Thyroid gland (tissue), 4 donors: ENCODE data around the gene PDE11A. TPM values are rescaled to one million over a fixed set of nuclear protein-coding genes. Genes with fewer than 3 reads are reported as not detected.

Experiments
- DNase-seq, 2 donors: peaks; one replicate each; pipeline ENCODE4 v3.0.0-alpha.2; 2019
- H3K27ac ChIP-seq, 3 donors: fragments of 200-600 bp; sonication (generic); 1 replicate in 2 of 3; 2 replicates in 1 of 3; pipeline ENCODE4 v1.5.1; 2016 to 2019; ENCODE audit warnings: mild to moderate bottlenecking in 1 of 3, moderate library complexity in 1 of 3
- H3K27me3 ChIP-seq: fragments of 200-600 bp; sonication (generic); one replicate; pipeline ENCODE4 v1.5.1; 2019
- H3K36me3 ChIP-seq, 2 donors: fragments of 200-600 bp; sonication (generic); one replicate each; pipeline ENCODE4 v1.5.1; 2016 to 2019
- H3K4me1 ChIP-seq, 2 donors: fragments of 200-600 bp; sonication (generic); one replicate each; pipeline ENCODE4 v1.5.1; 2017 to 2019
- H3K4me3 ChIP-seq, 3 donors: fragments of 200-600 bp; sonication (generic); replicated peaks in 1 of 3; 1 replicate in 2 of 3; 2 replicates in 1 of 3; pipeline ENCODE4 v1.5.1; 2016; ENCODE audit warnings: mild to moderate bottlenecking in 1 of 3
- H3K9me3 ChIP-seq: fragments of 200-600 bp; sonication (generic); one replicate; pipeline ENCODE4 v1.5.1; 2017
- POLR2A ChIP-seq, 2 donors: fragments of 450-650 bp; IDR thresholded peaks; one replicate each; pipeline ENCODE4 v1.6.1; 2017; ENCODE audit warnings: antibody characterized with exemption in 2 of 2, mild to moderate bottlenecking in 2 of 2, moderate library complexity in 1 of 2
- WGBS, 2 donors: methylation state at CpG; one replicate each; pipeline ENCODE4 v1.1.5; 2017; 5-methylcytosine and 5-hydroxymethylcytosine counted together
- intact Hi-C: fragments of 100-400 bp; cut with DNase I; formaldehyde crosslinking; loops from one replicate; pipeline ENCODE4 v1.15.1; 2023
- total RNA-seq, 4 donors: library from RNA; depleted of rRNA; stranded (reverse); fragments of >200 nt; gene quantifications; one replicate each; pipeline ENCODE4 v1.2.3, GENCODE V29; 2016
- TF ChIP-seq, protein P1 (sequence below), 6 experiments: fragments of 200-600 bp in 3 of 6; fragments of 450-650 bp in 3 of 6; sonication (generic) in 3 of 6; IDR thresholded peaks; one replicate each; pipeline ENCODE4 v1.5.1; 2016 to 2019; ENCODE audit warnings: antibody characterized with exemption in 6 of 6, mild to moderate bottlenecking in 2 of 6, inconsistent platforms in 1 of 6, moderate library complexity in 1 of 6

Gene PDE11A
- total RNA-seq, 4 donors from 2014 or later, result 2.2 to 4.0 (median 3.0) TPM

DNA sequence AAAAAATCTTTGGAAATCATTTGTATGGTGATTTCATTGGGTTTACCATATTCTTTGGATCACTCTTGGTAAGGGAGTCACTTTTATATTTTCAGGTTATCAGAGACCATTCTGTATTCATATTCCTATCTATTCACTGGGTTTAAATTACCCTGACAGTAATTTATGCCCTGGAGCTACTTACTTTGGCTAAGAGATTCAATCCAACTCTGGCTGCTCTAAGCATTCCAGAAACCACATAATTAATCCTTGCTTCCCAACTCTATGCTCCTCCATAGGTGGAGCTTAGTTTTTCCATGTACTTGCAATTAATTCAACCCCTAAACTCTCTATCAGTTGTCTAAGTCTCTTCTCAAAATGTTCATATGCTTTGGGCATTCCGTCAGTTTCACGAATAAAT is 343.7 kb downstream of the PDE11A start:
- intact Hi-C loops, result loop anchor here (10.0 kb wide), 2 partner anchors 394 to 564 kb away; no protein-coding TSS in a partner anchor
- no peak overlapping the region for H3K4me3 ChIP-seq
- 89 to 93% methylated on average over 2 of the region's 2 CpGs for WGBS, 2 donors
- H3K9me3 ChIP-seq, result no peaks in the 10 kb centered on the region
- no peak overlapping the region for H3K27ac ChIP-seq
- H3K36me3 ChIP-seq, result no peaks in the 10 kb centered on the region
- H3K27me3 ChIP-seq, result no peaks in the 10 kb centered on the region
- DNase-seq, result no peak
- H3K4me1 ChIP-seq, result no peaks in the 10 kb centered on the region
- TF ChIP-seq, protein P1, sequence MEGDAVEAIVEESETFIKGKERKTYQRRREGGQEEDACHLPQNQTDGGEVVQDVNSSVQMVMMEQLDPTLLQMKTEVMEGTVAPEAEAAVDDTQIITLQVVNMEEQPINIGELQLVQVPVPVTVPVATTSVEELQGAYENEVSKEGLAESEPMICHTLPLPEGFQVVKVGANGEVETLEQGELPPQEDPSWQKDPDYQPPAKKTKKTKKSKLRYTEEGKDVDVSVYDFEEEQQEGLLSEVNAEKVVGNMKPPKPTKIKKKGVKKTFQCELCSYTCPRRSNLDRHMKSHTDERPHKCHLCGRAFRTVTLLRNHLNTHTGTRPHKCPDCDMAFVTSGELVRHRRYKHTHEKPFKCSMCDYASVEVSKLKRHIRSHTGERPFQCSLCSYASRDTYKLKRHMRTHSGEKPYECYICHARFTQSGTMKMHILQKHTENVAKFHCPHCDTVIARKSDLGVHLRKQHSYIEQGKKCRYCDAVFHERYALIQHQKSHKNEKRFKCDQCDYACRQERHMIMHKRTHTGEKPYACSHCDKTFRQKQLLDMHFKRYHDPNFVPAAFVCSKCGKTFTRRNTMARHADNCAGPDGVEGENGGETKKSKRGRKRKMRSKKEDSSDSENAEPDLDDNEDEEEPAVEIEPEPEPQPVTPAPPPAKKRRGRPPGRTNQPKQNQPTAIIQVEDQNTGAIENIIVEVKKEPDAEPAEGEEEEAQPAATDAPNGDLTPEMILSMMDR (IDR thresholded peaks at IDR 0.05), result no peak
- no peak for TF ChIP-seq POLR2A (IDR thresholded peaks at IDR 0.05)

DNA sequence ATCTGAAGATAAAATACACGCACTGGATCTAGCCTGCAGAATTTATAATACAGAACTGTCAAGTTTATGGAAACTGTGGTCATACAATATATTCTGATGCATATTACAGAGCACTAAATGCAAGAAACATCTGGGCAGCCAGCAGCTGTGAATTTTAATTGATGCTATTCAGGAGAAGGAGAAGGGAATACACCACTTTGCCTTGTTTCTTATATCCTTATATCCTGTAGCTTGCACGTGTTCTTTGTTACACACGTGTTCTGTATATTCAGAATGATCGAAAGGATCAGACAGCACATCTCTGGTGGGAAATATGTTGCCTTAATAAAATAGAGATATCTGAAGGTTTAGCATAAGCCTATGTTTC is 344.2 kb downstream of the PDE11A start:
- Histone ChIP-seq H3K27me3 (no peaks in the 10 kb centered on the region), H3K4me1 (no peaks in the 10 kb centered on the region), H3K4me3 (no peak overlapping the region), H3K36me3 (no peaks in the 10 kb centered on the region), H3K9me3 (no peaks in the 10 kb centered on the region), H3K27ac (no peak overlapping the region)
- TF ChIP-seq, protein P1 (IDR thresholded peaks at IDR 0.05), result no peak
- WGBS, 2 donors, result 74 to 86% methylated on average over 4 of the region's 4 CpGs
- DNase-seq, result no peak
- intact Hi-C loops, result loop anchor here (10.0 kb wide), 2 partner anchors 394 to 564 kb away; no protein-coding TSS in a partner anchor

DNA sequence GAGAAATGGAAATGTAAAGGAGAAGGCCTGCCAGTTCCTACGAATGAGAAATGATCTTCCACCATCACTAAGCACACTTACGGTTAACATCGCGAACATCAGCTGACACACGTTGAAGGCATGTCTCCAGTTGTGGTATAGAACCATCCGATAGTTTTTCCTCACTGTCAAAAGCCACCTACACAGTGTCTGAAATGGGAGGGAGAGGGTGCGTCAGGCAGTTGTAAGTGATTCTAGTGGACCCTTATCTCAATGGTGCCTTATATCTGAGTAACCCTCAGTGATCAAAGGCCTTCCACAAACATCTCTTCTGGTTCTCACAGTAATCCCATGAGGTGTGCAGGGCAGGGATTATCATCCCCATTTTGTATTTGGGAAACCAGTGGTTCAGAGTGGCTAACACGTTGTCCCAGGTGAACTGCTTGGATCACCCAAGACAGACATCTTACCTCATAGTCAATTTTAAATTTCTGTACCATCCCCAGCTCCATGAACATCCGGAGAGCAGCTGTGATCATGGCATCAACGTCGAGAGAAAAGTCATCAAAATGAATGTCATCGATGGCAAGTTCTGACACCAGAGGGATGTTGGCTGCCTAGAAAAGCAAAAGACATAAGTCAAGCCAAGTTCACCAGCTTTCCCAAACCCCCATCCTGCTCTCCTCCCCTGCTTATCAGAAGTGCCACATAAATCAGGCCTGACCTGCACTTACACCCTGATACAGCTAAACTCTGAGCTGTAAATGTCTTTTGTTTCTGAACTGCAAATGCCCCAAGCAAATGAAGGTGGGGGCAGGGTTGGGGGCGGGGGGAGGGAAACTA is 344.8 kb downstream of the PDE11A start:
- no peak for DNase-seq
- Histone ChIP-seq H3K27ac (no peak overlapping the region), H3K36me3 (no peaks in the 10 kb centered on the region), H3K4me3 (no peak overlapping the region), H3K27me3 (no peaks in the 10 kb centered on the region), H3K9me3 (no peaks in the 10 kb centered on the region), H3K4me1 (no peaks in the 10 kb centered on the region)
- no peak for TF ChIP-seq POLR2A (IDR thresholded peaks at IDR 0.05)
- TF ChIP-seq, protein P1 (IDR thresholded peaks at IDR 0.05), result no peak
- intact Hi-C loops, result loop anchor here (10.0 kb wide), 2 partner anchors 393 to 563 kb away; no protein-coding TSS in a partner anchor
- 78 to 84% methylated on average over 13 of the region's 13 CpGs for WGBS, 2 donors

DNA sequence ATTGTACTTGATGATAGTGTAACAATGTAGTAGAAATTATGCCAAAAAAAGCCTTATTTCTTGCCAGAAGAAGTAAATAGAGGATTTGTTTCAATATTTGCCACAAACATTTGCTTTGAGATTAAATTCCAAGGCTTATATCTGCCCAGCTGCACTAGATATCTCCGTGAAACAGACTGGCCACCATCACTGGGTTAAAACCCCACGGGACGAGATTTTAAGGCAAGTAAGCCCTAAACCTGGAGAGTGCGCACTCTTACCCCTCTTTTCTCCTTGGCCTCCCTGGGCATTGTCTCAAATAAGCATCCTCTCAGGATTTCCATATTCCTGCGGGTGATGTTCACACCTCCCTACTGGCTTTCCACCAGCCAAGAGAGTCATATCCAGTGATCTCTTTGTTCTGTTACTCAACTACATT is 345.6 kb downstream of the PDE11A start:
- no peak for DNase-seq
- no peaks in the 10 kb centered on the region for H3K9me3 ChIP-seq
- intact Hi-C loops, result loop anchor here (10.0 kb wide), 2 partner anchors 392 to 562 kb away; no protein-coding TSS in a partner anchor
- no peaks in the 10 kb centered on the region for H3K36me3 ChIP-seq
- 78 to 87% methylated on average over 5 of the region's 5 CpGs for WGBS, 2 donors
- no peaks in the 10 kb centered on the region for H3K27me3 ChIP-seq
- H3K4me1 ChIP-seq, result no peaks in the 10 kb centered on the region
- H3K27ac ChIP-seq, result no peak overlapping the region
- no peak for TF ChIP-seq POLR2A (IDR thresholded peaks at IDR 0.05)
- TF ChIP-seq, protein P1 (IDR thresholded peaks at IDR 0.05), result no peak
- no peak overlapping the region for H3K4me3 ChIP-seq
